GM12878 (cell line): Measurements from ENCODE around the gene KIAA1217. TPM values are rescaled to one million over a fixed set of nuclear protein-coding genes. Genes with fewer than 3 reads are reported as not detected.

ENCODE experiments used
- ATAC-seq: fragments of 200-7000 bp; cut with Tn5 transposase; 3 replicates; pipeline ENCODE4 v1.9.1; 2020; ENCODE audit warnings: mild to moderate bottlenecking, moderate library complexity
- BruUV-seq: library from RNA; stranded (reverse); fragments of 400-500 nt; replicated peaks from 2 replicates; lab custom pipeline; 2021; lab: Mats Ljungman, UMichigan
- CTCF ChIA-PET: fragments of 300-600 bp; sonication (Branson Sonifier 250); formaldehyde crosslinking; extraction: SDS; loops from one replicate; lab custom pipeline; 2021; ENCODE audit warnings: inconsistent platforms; lab: Yijun Ruan, JAX
- POLR2A ChIA-PET: fragments of 350-600 bp; formaldehyde crosslinking; extraction: SDS; loops from one replicate; lab custom pipeline; 2021; ENCODE audit warnings: inconsistent platforms; lab: Charles Lee
- RAD21 ChIA-PET: fragments of 300-600 bp; sonication (Branson Sonifier 250); formaldehyde crosslinking; loops from one replicate; lab custom pipeline; 2023; ENCODE audit warnings: antibody characterized with exemption; ENCODE audit not compliant: unreplicated experiment; lab: Charles Lee
- SMC1A ChIA-PET: fragments of 300-600 bp; sonication (Branson Sonifier 250); formaldehyde crosslinking; loops from one replicate; lab custom pipeline; 2023; ENCODE audit not compliant: unreplicated experiment, uncharacterized antibody; lab: Charles Lee
- DNase-seq: peaks from one replicate; pipeline ENCODE4 v3.0.0-alpha.2; 2011; ENCODE audit warnings: low read depth, low spot score
- FAIRE-seq: peaks from 3 replicates; lab custom pipeline; 2011; peaks lifted over from hg19 to GRCh38; lab: Jason Lieb, UNC
- H2AFZ ChIP-seq: 2 replicates; pipeline ENCODE4 v1.6.0; 2011; ENCODE audit warnings: low read depth, low read length, control low read depth; ENCODE audit not compliant: control insufficient read depth
- H3K27ac ChIP-seq: 2 replicates; pipeline ENCODE4 v1.5.1; 2011; ENCODE audit warnings: control low read depth; ENCODE audit not compliant: control insufficient read depth, insufficient read depth
- H3K27me3 ChIP-seq, 2 experiments: replicated peaks in 1 of 2; 2 replicates each; pipeline versions ENCODE4 v1.6.0 to v1.6.1; 2011; ENCODE audit warnings: low read length in 1 of 2; ENCODE audit not compliant: control insufficient read depth in 2 of 2, insufficient read depth in 2 of 2
- H3K36me3 ChIP-seq, 2 experiments: 2 replicates each; pipeline ENCODE4 v1.5.1; 2011; ENCODE audit warnings: low read length in 1 of 2; ENCODE audit not compliant: control insufficient read depth in 2 of 2, insufficient read depth in 2 of 2
- H3K4me1 ChIP-seq: 2 replicates; pipeline ENCODE4 v1.6.1; 2011; ENCODE audit warnings: mild to moderate bottlenecking, low read length, moderate library complexity, mixed read lengths; ENCODE audit not compliant: control insufficient read depth, insufficient read depth
- H3K4me2 ChIP-seq: 2 replicates; pipeline ENCODE4 v1.6.0; 2011; ENCODE audit warnings: control low read depth; ENCODE audit not compliant: control insufficient read depth, insufficient read depth
- H3K4me3 ChIP-seq: fragments of 200-600 bp; sonication (generic); 2 replicates; pipeline ENCODE4 v1.5.1; 2016
- H3K79me2 ChIP-seq: 2 replicates; pipeline ENCODE4 v1.6.0; 2011; ENCODE audit warnings: low read length; ENCODE audit not compliant: control insufficient read depth, insufficient read depth
- H3K9ac ChIP-seq: 2 replicates; pipeline ENCODE4 v1.8.0; 2011; ENCODE audit warnings: low read length, control low read depth, mixed read lengths; ENCODE audit not compliant: control insufficient read depth, insufficient read depth
- H3K9me3 ChIP-seq: replicated peaks from 3 replicates; pipeline ENCODE4 v1.5.1; 2011; ENCODE audit warnings: mild to moderate bottlenecking, low read length; ENCODE audit not compliant: control insufficient read depth, insufficient read depth
- H4K20me1 ChIP-seq: 2 replicates; pipeline ENCODE4 v1.6.0; 2011; ENCODE audit not compliant: control insufficient read depth, insufficient read depth
- BCL3 ChIP-seq: IDR thresholded peaks from 2 replicates; pipeline ENCODE4 v1.6.1; 2011; ENCODE audit warnings: borderline replicate concordance, low read depth, mild to moderate bottlenecking, moderate library complexity, low read length; ENCODE audit not compliant: insufficient read depth, poor library complexity, severe bottlenecking
- CBX5 ChIP-seq: sonication (generic); IDR thresholded peaks from 2 replicates; pipeline ENCODE4 v1.6.1; 2016; ENCODE audit warnings: low read depth, moderate library complexity, mild to moderate bottlenecking, inconsistent platforms
- CEBPB ChIP-seq, 2 experiments: fragments of 150-350 bp in 1 of 2; IDR thresholded peaks; 2 replicates each; pipeline ENCODE4 v1.6.1; 2012 to 2014; ENCODE audit warnings: low read depth in 2 of 2, low read length in 2 of 2, borderline replicate concordance in 1 of 2, inconsistent platforms in 1 of 2
- FOXM1 ChIP-seq: IDR thresholded peaks from 2 replicates; pipeline ENCODE4 v1.6.1; 2012; ENCODE audit warnings: low read depth, mild to moderate bottlenecking, inconsistent platforms, low read length, moderate library complexity
- HDGF ChIP-seq: fragments of 450-650 bp; IDR thresholded peaks from 2 replicates; pipeline ENCODE4 v1.6.1; 2016; ENCODE audit warnings: antibody characterized with exemption
- JUNB ChIP-seq: IDR thresholded peaks from 2 replicates; pipeline ENCODE4 v1.6.1; 2016; ENCODE audit warnings: antibody characterized with exemption, mild to moderate bottlenecking
- MEF2B ChIP-seq: fragments of 450-650 bp; IDR thresholded peaks from 2 replicates; pipeline ENCODE4 v1.6.1; 2018; ENCODE audit warnings: mild to moderate bottlenecking, moderate library complexity; ENCODE audit not compliant: partially characterized antibody, poor library complexity, severe bottlenecking
- MXI1 ChIP-seq: fragments of 150-350 bp; IDR thresholded peaks from 2 replicates; pipeline ENCODE4 v1.6.1; 2011; ENCODE audit warnings: low read depth, mild to moderate bottlenecking, inconsistent platforms, low read length, improper control_type of control experiment
- NR2C2 ChIP-seq: IDR thresholded peaks from 2 replicates; pipeline ENCODE4 v1.6.1; 2011; ENCODE audit warnings: borderline replicate concordance, low read depth; ENCODE audit not compliant: control insufficient read depth, insufficient read length
- RAD21 ChIP-seq: IDR thresholded peaks from 2 replicates; pipeline ENCODE4 v1.6.1; 2011; ENCODE audit warnings: mild to moderate bottlenecking, low read depth, low read length, moderate library complexity; ENCODE audit not compliant: insufficient read depth
- RELA ChIP-seq: fragments of 450-650 bp; IDR thresholded peaks from 2 replicates; pipeline ENCODE4 v1.8.0; 2014; ENCODE audit warnings: borderline replicate concordance; ENCODE audit not compliant: partially characterized antibody
- SIN3A ChIP-seq: IDR thresholded peaks from 2 replicates; pipeline ENCODE4 v1.6.1; 2012; ENCODE audit warnings: low read depth, low read length, improper control_type of control experiment
- SMAD1 ChIP-seq: fragments of 450-650 bp; IDR thresholded peaks from 2 replicates; pipeline ENCODE4 v1.6.1; 2018; ENCODE audit warnings: mild to moderate bottlenecking, low read depth; ENCODE audit not compliant: partially characterized antibody
- SRF ChIP-seq, 2 experiments: IDR thresholded peaks; 2 replicates each; pipeline ENCODE4 v1.6.1; 2011; ENCODE audit warnings: low read depth in 2 of 2, low read length in 2 of 2, mild to moderate bottlenecking in 1 of 2, moderate library complexity in 1 of 2
- TCF7 ChIP-seq: IDR thresholded peaks from 2 replicates; pipeline ENCODE4 v1.6.1; 2014; ENCODE audit warnings: antibody characterized with exemption, borderline replicate concordance
- USF2 ChIP-seq: IDR thresholded peaks from 2 replicates; pipeline ENCODE4 v1.6.1; 2011; ENCODE audit warnings: low read depth, low read length, improper control_type of control experiment, borderline replicate concordance
- ZNF207 ChIP-seq: fragments of 450-650 bp; IDR thresholded peaks from 2 replicates; pipeline ENCODE4 v1.6.1; 2014; ENCODE audit warnings: antibody characterized with exemption, mild to moderate bottlenecking, borderline replicate concordance
- ZNF274 ChIP-seq: IDR thresholded peaks from one replicate; pipeline ENCODE4 v1.8.0; 2011; ENCODE audit not compliant: insufficient read length, insufficient read depth
- WGBS: methylation state at CpG from one replicate; pipeline ENCODE4 v1.1.6; 2016; ENCODE audit warnings: low lambda C conversion rate; ENCODE audit not compliant: insufficient replicate concordance, insufficient coverage; ENCODE audit errors: missing lambda C conversion rate; 5-methylcytosine and 5-hydroxymethylcytosine counted together
- in situ Hi-C: fragments of 300-500 bp; cut with MboI; formaldehyde crosslinking; loops from 9 replicates; pipeline ENCODE4 v1.14.3; 2018; ENCODE audit warnings: mixed read lengths
- intact Hi-C: fragments of 100-400 bp; cut with micrococcal nuclease; formaldehyde crosslinking; loops from one replicate; pipeline ENCODE4 v1.14.2; 2022; ENCODE audit not compliant: unreplicated experiment
- polyA plus RNA-seq, 11 experiments: library from polyadenylated mRNA; depleted of rRNA in 4 of 11; unstranded in 6 of 11; stranded (reverse) in 5 of 11; fragments of >200 nt; fragmentation: Nextera tagmentation in 4 of 11; fragmentation: Illumina TruSeq in 1 of 11; extraction: Ambion mirVana in 4 of 11; extraction: Trizol in 1 of 11; gene quantifications; 1 replicate in 1 of 11; 2 replicates in 10 of 11; pipeline versions ENCODE4 v1.2.1 to v1.2.3, GENCODE V29; 2011 to 2016; ENCODE audit warnings: inconsistent platforms in 2 of 11, missing spikeins in 2 of 11, low read depth in 1 of 11
- total RNA-seq, 4 experiments: library from RNA; depleted of rRNA in 3 of 4; stranded (reverse); fragments of >200 nt in 3 of 4; fragmentation: Illumina TruSeq in 1 of 4; extraction: Trizol in 1 of 4; gene quantifications; 2 replicates each; pipeline versions ENCODE4 v1.2.1 to v1.2.3, GENCODE V29; 2013 to 2021

Gene KIAA1217
- total and polyA plus RNA-seq, 10 of the 15 experiments (the other 5 are each of a cell fraction or from before 2014, with no cell fraction given): 0.57 to 3.8 (median 2.1) TPM

- TF ChIP-seq SIN3A (no peak), TCF7 (no peak), MXI1 (no peak), SMAD1 (no peak), FOXM1 (no peak), ZNF207 (no peak), HDGF (no peak), MEF2B (no peak), ZNF274 (no peak), SRF (IDR thresholded peaks at IDR 0.05; ENCODE audit: low read depth in 2 of 2, low read length in 2 of 2) (no peak), RAD21 (no peak), JUNB (no peak), CBX5 (no peak), RELA (no peak), USF2 (no peak), BCL3 (no peak), NR2C2 (no peak), CEBPB (IDR thresholded peaks at IDR 0.05; ENCODE audit: borderline replicate concordance in 1 of 2, low read depth in 2 of 2, low read length in 2 of 2) (no peak)
- TF ChIP-seq, all 136 proteins: peak for 0
- H3K4me1 ChIP-seq: no peaks in the 10 kb centered on the region
- H3K27me3 ChIP-seq: no peaks in the 10 kb centered on the region
- ChIA-PET CTCF (interaction anchor here (4.9 kb wide), 1 partner anchor 12 kb away, joined by 30 read pairs; no protein-coding TSS in a partner anchor), SMC1A (interaction anchor here (0.6 to 1.7 kb wide), 3 partner anchors 17 to 111 kb away, joined by 3 read pairs; no protein-coding TSS in a partner anchor), RAD21 (no interaction called here), POLR2A (interaction anchor here (1.5 kb wide), 1 partner anchor 29 kb away, joined by 3 read pairs; no protein-coding TSS in a partner anchor)
- no peak overlapping the region for H3K4me2 ChIP-seq
- H3K79me2 ChIP-seq: no peaks in the 10 kb centered on the region
- intact Hi-C loops (no loop called here), in situ Hi-C loops (no loop called here)
- no peaks in the 10 kb centered on the region for H3K9me3 ChIP-seq
- WGBS: 43% methylated on average over 2 of the region's 2 CpGs
- no peaks in the 10 kb centered on the region for H4K20me1 ChIP-seq
- no peak overlapping the region for H3K9ac ChIP-seq
- no peaks in the 10 kb centered on the region; a peak in 1 of 4 replicates for H3K36me3 ChIP-seq
- ATAC-seq (no peak), FAIRE-seq (no peak), DNase-seq (no peak)
- no TSS peak for BruUV-seq
- no peak overlapping the region for H3K27ac ChIP-seq
- no peak overlapping the region for H3K4me3 ChIP-seq
- H2AFZ ChIP-seq: no peak overlapping the region
These were observed 322.5 kb downstream of the KIAA1217 start for GRCh38 chr10:24531439-24531838.
